HPDE6-E6E7 (cell line): Measurements from ENCODE around the gene ST6GALNAC2.
"Not testable (repeated sequence)": the region's sequence is repeated elsewhere in the genome, so short reads cannot be mapped to it uniquely, and the experiment has no call there.

Experiments
- DNase-seq: peaks from one replicate; pipeline ENCODE4 v3.0.0; 2011; ENCODE audit warnings: missing footprints; ENCODE audit errors: extremely low spot score

ST6GALNAC2 gene

DNA sequence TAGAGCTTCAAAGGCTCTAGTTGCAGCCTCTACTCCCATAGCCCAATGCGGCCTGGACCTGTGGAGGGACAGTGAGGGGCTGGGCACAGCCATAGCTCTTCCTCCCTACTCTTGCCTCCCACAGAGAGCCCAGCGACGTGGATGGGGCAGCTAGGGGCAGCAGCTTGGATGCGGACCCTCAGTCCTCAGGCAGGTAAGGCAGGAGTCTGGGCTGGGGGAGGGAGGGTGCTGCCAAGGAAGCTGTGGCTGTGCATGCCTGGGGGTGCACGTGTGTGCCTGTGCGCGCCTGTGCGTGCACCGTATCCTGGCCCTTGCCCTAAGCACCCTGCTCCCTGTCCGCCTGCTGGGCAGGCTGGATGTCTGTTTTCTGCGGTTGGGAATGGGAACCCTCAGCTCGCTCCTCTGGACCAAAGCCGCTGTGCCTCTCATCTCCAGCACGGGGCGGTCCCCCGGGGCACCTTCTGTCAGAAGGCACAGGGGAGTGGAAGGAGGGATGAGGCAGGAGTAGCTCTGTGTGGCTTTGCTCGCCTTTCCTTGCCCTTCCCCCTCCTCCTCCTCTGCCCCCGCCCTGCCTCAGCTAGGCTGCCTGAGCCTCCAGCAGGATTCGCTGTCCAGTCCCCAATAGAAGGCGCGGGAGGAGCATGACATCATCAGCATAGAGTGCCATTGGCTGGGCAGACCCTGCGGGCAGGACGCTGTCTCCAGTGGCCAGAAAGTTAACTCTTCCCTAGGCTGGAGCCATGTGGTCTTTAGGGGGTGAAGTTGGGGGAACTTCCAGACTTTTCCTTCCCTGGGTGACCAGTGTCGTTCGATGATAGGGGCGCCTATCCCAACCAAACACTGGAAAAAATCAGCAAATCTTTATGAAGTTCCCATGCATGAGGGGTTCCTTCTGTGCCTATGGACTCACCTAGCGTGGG lies 45.0 kb downstream of the ST6GALNAC2 start:
- DNase-seq = peak; percentile 97

DNA sequence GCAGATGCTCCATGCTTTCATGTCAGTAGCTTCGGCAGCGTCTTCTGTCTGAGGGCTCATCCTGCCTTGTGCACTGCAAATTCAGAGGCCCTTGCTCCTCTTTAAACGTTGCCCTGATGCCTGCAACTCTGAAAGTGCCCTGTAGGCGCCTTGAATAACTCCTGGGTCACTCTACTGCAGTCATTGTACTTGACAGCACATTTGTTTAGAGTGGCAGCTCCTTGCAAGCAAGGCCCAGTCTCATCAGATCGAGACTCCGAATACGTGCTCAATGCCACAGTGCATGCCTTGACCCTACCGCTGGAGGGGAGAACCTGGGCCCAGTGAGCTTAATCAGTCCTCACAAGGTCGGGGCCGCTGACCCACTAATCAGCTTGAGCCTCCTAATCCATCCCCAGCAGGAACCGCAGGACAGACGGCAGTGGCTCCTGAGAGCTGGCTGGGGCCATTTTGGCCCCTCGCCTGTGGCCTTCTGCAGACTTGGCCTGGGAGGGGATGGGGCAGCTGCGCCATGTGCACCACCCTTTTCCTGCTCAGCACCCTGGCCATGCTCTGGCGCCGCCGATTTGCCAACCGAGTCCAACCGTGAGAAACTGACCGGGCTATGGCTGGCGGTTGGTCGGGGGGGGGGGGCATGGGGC lies 45.9 kb downstream of the ST6GALNAC2 start, which contains the start of gene PRCD:
Gene PRCD (plus strand): TSS at position 414 of the 641 bp plus-strand sequence. CDS start 98 bp downstream, at position 512.
- no peak for DNase-seq

DNA sequence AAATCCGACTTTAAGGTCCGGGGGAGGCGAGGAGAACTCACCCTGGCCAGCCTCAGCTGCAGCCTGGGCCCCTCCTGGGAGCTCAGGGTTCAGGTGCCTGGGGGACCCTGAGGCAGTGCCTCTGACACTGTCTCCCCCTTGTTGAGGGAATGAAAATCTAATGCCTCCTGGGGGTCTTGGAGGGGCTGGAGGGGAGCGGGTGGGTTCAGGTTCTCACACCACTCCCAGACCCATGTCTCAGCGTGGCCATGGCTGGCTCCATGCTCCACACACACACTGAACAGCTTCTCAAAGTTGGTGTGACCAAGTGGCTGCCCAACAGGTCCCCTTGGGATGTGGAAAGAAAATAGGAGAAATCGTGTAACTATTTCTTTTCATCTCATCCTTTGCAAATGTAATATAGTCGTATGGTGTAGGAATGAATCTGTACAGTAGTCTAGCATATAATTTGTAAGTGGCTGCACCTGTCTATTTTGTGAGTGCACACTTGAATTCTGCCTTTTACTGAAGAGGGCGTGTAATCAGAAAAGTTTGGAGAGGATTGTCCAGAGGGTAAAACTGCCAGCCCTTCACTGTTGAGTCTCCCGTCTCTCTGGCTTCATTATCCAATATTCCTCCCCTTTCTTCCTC lies 46.6 kb downstream of the ST6GALNAC2 start:
- no peak for DNase-seq

DNA sequence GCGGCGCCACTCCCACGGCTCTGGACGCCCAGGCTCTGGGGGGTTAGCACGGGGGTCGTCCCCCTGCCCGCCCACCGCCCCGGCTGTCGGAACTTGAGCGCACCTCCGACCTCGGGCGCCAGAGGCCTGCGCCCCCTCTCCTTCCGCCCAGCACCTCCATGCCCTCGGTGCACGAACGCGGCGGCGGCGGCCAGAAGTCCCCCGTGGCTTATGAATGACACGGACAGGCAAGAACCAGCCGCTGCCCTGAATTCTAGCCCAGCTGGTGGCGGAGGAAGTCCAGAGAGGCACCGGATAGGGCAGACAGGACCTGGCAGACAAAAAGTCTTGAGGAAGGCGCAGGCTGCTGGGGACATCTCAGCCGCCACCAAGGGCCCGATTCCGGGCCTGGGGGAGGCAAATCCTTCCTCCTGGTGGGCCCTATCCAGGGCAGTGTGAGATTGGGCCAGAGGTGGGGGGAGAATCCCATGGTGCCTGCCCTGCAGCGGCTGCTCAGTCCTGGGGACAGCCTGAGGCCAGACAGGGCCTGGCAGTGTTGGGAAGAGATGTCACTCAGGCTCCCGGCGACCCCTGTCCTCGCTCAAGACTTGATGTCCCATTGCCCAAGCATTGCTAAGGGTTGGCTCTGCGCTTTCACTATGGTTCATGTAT lies 47.3 kb downstream of the ST6GALNAC2 start:
- DNase-seq = no peak

DNA sequence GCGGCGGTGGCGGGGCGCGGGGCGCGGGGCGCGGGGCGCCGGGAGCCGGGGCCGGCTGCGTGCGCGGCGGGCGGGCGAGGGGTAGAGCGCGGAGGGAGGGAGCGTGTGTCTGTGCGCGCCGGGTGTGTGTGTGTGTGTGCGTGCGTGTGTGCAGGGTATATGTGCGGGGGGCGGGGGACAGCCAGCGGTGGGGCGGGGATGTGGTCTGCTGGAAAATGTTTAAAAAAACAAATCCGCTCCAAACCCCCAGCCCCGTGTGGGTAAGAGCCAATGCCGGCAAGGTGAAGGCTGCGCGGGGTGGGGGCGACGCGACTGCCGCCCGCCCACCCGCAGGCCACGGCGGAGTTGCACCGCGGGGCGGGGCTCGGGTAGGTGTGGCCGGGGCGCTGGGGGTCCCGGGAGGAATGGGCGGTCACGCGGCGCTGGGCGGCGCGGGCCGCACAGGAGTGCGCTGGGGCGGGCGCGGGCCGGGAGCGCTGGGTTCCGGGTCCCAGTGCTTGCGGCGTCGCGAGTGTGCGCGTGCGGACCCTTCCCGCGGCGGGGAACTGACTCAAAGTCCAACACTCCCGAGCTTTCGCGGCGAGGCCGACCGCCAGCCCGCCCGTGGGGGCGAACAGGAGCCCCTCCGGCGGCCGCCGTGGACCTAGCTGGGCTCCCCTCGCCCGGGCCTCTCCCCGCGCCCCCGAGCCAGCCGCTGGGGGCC lies 47.9 kb downstream of the ST6GALNAC2 start, which contains the start of gene CYGB:
Gene CYGB (minus strand): TSS at position 132 of the 703 bp plus-strand sequence. CDS start 167 bp downstream, outside the sequence.
- no peak for DNase-seq

DNA sequence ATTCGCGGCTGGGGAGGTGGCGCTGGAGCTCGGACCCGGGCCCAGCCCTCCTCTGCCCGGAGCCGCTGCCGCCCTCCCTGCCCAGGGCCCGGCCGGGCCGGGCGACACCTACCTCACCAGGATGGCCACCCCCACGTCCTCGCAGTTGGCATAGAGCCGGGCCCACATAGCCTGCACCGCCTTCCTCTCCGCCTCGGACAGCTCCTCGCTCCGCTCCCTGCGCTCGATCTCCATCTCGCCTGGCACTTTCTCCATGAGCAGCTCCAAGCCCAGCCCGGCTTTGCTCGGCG lies 48.4 kb downstream of the ST6GALNAC2 start:
- no peak for DNase-seq

DNA sequence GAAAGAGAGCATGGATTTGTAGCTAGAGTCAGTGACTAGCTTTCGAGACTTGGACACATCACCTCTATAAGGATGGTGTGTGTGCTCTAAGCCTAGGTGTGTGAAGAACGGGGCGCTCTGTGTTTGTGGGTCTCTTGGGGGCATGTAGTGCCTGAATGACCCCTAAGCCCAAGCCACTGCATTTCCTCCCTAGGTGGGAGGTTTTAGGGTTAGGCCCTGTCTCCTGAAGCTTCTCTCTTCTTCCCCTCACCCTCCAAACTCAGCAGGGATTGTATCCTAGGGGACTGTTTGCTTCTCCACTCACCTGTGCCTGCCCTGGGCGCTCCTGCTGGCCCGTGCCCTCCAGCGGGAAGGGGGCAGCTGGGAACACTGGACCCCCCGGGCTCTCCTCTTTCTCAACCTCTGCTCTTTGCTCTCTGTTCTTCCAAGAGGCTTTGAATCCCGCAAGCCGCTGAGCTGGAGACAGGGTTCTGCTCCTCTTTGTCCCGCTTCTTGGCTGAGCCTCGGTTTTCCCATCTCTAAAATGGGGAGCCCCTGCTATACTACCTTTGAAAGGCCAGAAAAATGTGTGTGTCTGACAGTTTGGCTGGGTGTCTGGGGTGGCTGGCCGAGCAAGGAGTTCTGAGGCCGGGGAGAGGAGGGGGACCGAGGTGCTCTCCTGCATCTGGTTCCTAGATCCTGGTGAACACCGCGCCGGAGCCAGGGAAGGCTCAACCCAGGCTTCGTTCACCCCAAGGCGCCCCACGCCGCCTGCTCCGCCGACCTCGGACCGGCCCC lies 49.0 kb downstream of the ST6GALNAC2 start:
- DNase-seq = no peak

DNA sequence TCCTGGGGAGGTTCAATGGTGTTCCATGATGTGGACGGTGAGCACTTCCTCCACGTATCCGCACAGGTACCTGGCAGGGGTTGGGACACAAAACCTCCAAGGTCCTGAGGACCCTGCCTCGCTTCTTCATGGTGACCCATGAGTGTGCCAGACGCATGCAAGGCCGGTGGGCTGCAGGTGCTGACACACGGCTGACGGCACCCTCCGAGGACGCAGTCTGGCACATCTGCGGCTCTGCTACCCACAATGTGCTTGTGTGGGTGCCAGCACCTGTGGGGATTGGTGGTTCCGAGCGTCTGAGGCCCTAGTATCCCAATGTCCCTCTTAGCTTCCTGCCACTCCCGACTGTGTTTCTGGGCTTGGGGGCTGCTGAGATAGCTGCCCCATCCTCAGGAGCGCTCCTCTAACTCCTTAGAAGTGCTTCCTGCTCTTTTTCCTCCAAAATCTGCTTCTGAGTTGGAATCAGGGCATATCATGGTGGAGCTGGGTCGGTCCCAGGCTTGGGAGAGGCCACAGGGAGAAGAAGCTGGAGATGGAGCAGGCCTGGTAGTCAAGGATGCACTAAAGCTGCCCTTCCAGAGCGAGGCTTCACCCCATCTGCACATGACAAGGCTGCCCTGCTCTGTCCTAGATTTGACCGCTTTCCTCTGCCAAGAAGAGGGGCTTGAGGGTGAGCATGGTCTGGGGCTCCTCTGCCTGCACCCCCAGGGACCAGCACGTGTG lies 49.7 kb downstream of the ST6GALNAC2 start:
- no peak for DNase-seq

DNA sequence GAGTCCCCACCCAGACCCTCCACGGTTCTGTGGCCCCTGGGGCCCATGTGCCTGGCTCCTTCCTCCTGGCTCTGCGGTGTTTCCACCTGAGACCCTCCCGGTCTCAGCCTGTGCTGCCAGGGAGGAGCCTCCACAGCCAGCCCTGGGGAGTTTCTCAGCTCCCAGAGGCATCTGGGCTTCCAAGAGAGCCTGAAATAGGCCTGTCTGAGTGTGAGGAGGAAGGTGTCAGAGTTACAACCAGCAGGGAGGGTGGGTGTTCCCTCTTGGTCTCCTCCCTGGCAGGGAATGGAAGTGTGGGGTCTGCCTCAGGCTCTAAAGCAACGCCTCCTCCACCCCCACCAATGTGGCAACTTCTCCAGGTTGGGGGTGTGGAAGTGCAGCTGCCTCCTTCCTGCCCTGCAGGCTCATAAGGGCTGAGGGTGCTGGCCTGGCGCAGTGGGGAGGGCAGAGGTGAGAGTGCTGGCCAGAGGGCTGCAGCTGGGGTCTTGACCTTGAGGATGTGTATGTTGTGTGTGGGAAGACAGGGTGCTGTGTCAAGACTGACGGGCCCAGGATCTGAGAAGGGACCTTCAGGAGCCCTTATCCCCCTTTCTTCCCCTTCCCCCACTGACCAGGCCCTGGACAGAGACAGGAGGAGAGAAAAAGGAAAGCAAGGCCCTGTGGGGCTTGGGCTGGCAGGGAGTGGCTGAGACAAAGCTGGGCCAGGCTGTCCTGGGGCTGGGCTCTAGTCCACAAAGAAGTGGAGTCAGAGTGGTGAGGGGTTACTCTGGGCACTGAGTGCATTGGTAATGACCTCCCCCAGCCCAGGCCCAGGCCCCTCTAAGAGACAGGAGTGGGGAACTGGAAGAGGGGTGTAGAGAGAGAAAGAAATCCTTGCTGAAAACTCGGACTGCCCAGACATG lies 50.6 kb downstream of the ST6GALNAC2 start:
- DNase-seq = no peak

DNA sequence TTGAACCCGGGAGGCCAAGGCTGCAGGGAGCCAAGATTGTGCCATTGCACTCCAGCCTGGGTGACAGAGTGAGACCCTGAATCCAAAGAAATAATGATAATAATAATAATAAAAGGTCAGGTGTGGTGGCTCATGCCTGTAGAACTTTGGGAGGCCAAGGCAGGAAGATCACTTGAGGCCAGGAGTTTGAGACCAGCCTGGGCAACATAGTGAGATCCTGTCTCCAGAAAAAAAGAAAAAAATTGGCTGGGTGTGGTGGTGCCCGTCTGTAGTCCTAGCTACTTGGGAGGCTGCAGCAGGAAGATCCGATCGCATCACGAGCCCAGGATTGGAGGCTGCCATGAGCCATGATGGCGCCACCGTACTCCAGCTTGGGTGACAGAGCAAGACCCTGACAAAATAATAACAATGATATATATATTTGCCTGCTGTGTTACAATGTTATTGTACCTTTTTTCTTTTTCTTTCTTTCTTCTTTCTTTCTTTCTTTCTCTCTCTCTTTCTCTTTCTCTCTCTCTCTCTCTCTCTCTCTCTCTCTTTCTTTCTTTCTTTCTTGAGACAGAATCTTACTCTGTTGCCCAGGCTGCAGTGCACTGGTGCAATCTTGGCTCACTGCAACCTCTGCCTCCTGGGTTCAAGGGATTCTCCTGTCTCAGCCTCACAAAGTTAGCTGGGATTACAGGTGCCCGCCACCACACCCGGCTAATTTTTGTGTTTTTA lies 51.9 kb downstream of the ST6GALNAC2 start:
- not testable (repeated sequence) for DNase-seq

DNA sequence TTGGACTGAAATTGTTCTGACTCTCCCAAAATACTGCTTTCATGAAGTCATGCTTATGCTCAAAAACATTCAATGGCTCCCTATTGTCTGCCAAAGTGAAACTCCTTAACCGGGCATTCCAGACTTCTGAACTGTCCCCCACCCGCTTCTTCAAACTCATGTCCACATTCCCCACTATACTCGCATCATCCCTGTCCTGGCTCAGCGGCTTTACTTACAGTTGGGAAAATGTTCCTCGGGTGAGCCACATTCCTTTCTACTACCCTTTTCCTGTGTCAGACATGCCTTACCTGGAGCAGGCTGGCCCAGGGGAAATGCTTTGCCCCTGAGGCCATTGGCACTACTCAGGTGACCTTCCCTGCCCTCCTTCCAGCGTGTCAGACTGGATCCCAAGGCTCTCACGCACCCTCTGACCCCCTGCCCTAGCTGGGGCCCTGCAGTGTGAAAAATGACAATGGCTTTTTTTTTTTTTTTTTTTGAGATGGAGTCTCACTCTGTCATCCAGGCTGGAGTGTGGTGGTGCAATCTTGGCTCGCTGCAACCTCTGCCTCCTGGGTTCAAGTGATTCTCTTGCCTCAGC lies 53.5 kb downstream of the ST6GALNAC2 start:
- peak; percentile 50 for DNase-seq

DNA sequence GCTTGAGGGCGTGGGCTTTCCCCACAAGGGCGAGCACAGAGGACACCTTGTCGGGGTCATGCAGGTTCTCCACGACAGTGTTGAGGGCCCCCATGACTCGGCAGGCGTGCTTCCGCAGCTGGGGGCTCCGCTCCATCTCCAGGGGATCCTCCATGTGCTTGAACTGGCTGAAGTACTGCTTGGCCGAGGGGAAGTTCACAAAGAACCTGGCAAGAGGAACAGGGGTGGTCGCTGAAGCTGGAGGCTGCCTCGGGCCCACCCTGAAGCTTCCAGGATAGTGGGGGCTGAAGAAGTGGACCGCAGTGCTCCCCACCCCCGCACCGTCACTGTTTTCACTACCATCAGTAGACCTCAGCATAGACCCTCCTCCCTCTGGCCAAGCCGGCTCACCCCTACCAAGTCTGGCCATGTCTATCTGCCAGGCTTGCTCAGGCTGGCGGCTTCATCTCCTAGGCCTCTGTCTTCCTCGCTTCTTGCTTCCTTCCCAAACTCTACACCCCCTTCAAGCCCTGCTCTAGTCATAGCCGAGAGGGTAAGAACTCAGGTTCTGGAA lies 54.1 kb downstream of the ST6GALNAC2 start:
- DNase-seq = no peak

DNA sequence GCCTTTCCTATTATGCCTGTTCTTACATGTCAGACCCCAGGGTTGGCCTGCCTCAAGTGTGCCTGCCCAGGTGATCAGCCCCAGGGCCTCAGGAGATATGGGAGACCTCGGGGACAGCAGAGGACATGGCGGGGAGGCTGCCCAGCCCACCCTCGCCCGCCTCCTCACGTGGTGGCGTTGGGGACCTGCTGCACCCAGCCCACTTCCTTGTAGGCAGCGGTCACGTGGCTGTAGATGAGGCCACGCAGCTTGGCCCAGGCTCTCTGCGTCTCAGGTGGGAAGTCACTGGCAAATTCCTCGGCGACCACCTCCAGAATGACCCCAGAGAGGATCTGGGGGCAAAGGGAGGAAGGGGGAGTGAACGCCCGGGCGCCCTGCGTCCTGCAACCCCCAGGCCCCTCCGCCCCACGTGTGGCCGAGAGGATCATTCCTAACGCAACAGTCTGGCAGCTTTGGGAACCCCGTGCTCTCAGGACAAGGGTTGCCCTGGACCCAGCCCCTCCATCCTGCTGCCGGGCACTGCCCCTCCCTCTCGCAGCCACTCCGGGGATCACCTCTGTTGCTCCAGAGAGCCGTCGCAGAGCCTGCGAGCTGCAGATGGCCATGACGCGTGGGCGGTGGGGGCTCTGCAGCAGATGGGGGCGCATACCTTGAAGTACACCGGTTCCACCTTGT lies 54.7 kb downstream of the ST6GALNAC2 start:
- DNase-seq = no peak

DNA sequence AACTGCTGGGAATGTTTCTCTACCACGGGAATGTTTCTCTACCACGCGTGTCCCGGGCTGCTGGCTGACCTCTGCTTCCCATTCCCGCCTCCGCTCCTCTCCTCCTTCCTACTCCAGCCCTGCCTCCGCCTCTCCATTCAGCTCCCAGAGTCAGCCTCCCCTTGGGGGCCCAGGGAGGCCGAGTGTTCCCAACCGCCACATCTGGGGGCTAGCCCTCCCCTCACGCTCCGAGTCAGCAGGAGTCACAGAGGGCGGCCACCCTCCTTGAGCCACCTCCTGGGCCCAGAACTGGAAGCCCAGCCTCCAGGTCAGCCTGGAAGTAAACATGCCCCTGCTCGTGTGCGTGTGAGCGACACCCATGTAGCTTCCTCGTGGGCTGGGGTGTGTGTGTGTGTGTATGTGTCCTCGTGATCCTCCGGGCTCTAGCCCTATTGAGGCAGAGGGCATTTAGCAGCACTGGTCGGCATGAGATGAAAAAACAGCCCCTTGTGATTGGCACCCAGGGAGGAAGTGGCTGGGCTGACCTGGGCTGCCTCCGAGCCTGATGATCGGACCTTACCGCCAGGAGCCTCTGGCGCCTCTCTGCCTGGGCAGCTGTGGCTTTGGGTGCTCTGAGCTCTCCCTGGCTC lies 55.5 kb downstream of the ST6GALNAC2 start:
- no peak for DNase-seq

DNA sequence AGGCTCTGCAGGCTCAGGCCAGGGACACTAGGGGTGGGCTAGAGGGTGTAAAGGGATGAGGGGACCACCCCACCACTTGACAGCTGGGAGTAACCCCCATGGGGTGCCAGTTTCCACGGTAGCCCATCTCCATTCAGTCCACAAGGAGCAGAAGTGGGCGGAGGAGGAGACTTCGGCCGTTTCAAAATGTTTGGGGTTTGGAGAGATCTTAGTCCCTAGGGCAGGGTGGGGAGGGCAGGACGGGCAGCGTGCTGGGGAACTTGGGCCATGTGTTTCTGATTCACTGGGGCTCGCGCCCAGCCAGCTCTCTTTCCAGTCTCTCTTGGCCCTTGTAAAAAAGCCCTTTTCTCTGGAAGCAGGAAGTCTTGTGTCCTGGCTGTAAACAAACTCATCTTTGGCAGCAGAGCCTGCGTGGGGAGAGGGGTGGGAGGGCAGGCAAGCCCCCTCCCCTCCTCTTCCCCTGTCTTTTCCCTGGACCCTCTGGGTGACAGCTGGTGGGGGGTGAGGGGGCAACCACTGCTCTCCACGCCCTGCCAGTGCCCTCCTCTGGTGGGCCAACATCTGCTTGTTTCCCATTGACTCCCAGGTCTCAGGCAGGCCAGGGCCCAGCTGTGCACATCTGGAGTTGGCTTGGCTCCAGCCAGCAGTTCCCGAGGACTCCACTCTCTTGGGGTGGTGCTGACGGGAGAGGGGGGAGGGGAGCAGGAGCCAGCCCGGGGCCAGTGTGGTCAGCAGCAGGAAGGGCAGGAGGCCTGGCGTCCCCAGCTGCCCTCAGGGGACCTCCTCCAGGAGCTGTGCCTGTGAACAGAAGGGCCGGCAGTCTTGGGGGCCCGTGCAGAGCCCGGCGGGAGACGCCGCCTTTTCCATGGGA lies 56.2 kb downstream of the ST6GALNAC2 start:
- DNase-seq = no peak
